ENCODE measurements around the gene LMNTD1.
"Not testable (repeated sequence)": the region's sequence is repeated elsewhere in the genome, so short reads cannot be mapped to it uniquely, and the experiment has no call there.

LMNTD1 gene

DNA sequence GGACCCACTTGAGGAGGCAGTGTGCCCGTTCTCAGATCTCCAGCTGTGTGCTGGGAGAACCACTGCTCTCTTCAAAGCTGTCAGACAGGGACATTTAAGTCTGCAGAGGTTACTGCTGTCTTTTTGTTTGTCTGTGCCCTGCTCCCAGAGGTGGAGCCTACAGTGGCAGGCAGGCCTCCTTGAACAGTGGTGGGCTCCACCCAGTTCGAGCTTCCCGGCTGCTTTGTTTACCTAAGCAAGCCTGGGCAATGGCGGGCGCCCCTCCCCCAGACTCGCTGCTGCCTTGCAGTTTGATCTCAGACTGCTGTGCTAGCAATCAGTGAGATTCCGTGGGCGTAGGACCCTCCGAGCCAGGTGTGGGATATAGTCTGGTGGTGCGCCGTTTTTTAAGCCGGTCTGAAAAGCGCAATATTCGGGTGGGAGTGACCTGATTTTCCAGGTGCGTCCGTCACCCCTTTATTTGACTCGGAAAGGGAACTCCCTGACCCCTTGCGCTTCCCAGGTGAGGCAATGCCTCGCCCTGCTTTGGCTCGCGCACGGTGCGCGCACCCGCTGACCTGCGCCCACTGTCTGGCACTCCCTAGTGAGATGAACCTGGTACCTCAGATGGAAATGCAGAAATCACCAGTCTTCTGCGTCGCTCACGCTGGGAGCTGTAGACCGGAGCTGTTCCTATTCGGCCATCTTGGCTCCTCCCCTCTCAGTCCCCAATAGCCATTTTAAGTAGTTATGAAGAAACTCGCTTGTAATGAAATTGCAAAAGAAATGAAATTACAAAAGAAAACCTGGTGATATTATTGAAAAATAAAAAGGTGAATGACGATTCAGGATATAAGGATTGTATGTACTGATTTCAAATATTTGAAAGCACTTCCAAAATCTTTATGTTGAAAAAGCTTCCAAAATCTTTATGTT, 63.9 kb downstream of the LMNTD1 start:
- DNase-seq: not testable (repeated sequence)

GRCh38 chr12:25482625-25483024, 70.5 kb downstream of the LMNTD1 start:
- no peak for DNase-seq

DNA sequence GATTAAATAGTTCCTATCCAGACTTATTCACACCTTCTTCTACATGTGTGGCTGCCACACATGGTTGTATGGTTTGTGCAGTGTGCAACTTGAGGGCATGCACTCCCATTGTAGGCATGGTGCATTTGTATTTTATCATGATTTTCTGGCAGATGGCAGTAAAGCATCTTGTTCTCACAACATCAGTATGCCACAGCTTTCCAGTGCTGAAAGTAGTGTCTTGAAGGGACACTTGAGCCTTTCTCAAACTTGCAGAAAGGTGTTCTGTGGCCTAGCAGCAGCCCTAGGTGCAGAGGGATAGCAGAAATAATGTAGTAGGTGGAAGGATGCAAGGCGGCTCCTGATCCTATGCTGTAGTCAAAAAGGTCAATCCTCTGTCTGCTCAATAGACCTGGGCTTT, 72.9 kb downstream of the LMNTD1 start:
- no peak for DNase-seq

GRCh38 chr12:25477217-25477616, 75.9 kb downstream of the LMNTD1 start:
- DNase-seq: no peak

- no peak for DNase-seq
These were observed 80.6 kb downstream of the LMNTD1 start for GRCh38 chr12:25472453-25472852.

GRCh38 chr12:25469861-25470260, 83.2 kb downstream of the LMNTD1 start:
- no peak for DNase-seq

- no peak for DNase-seq
These were observed 83.7 kb downstream of the LMNTD1 start for GRCh38 chr12:25469368-25469767.

DNA sequence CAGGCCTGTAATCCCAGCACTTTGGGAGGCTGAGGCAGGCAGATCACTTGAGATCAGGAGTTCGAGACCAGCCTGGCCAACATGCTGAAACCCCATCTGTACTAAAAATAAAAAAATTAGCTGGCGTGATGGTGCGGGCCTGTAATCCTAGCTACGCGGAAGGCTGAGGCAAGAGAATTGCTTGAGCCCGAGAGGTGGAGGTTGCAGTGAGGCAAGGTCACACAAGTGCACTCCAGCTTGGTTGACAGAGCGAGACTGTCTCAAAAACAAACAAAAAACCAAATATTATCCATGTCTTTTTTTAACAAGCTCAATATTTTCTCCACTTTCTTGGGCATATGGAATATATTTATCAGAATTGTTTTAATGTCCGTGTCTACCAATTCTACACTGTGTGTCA, 89.6 kb downstream of the LMNTD1 start:
- no peak for DNase-seq

DNA sequence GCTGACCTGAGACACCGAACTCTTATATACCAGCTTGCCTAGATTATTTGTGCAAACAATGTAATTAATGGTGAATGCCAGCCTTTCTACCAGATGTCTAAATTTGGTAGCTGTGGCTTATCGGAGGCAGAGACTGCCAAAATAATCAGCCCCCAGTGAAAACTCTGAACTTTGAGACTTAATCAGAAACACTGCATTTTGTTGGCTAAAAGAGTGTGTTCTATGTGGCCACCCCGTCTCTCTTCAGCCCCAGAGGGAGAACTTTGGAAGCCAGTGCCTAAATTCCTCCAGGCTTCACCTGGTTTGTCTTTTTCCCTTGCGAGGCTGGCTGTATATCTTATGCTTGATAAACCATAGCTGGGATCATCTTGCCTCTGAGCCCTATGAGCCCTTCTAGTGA, 90.1 kb downstream of the LMNTD1 start:
- DNase-seq: no peak

- no peak for DNase-seq
These were observed 93.5 kb downstream of the LMNTD1 start for GRCh38 chr12:25459541-25459951.

- no peak for DNase-seq
These were observed 95.0 kb downstream of the LMNTD1 start for GRCh38 chr12:25458047-25458552.

GRCh38 chr12:25456474-25456873, 96.6 kb downstream of the LMNTD1 start:
- no peak for DNase-seq

DNA sequence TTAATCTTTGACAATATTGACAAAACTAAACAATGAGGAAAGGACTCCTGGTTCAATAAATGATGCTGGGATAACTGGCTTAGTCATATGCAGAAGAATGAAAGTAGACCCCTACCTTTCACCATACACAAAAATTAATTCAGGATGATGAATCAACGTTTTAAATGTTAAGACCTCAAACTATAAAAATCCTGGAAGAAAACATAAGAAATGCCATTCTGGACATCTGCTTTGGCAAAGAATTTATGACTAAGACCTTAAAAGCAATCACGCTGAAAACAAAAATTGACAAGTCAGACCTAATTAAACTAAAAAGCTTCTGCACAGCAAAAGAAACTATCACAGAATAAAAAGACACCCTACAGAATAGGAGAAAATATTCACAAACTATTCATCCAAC, 97.4 kb downstream of the LMNTD1 start:
- no peak for DNase-seq

DNA sequence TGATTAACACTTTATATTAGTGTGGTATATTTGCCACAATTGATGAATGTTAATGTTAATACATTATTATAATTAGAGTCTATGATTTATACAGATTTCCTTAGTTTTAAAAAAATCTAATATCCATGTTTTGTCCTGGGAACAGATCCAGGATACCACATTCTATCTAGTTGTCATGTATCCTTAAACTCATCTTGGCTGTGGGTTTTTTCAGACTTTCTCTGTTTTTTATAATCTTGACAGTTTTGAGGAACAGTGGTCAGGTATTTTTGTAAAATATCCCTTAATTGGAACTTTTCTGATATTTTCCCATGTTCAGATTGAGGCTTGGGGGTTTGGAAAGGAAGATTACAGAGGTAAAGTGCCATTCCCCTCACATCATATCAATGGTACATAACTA, 104.1 kb downstream of the LMNTD1 start:
- no peak for DNase-seq

DNA sequence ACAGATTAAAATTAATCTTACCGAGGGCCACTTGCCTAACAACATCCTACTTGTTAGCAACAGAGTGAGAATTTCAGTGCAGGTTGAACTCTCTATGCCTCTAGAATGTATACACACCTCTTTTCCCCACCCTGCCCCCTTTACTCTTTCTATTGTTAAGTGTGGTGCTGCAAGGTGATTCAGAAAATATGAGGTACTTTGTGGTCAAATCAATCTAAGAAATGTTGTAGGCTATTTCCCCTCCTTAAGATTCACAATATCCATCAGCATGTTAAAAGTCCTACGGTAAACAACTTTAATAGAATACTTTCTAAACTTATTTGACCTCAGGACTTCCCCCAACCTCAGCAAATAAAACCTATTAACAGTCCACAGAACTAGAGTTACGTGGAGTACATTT, 106.0 kb downstream of the LMNTD1 start:
- DNase-seq: no peak

GRCh38 chr12:25438638-25439037, 114.4 kb downstream of the LMNTD1 start:
- no peak for DNase-seq

DNA sequence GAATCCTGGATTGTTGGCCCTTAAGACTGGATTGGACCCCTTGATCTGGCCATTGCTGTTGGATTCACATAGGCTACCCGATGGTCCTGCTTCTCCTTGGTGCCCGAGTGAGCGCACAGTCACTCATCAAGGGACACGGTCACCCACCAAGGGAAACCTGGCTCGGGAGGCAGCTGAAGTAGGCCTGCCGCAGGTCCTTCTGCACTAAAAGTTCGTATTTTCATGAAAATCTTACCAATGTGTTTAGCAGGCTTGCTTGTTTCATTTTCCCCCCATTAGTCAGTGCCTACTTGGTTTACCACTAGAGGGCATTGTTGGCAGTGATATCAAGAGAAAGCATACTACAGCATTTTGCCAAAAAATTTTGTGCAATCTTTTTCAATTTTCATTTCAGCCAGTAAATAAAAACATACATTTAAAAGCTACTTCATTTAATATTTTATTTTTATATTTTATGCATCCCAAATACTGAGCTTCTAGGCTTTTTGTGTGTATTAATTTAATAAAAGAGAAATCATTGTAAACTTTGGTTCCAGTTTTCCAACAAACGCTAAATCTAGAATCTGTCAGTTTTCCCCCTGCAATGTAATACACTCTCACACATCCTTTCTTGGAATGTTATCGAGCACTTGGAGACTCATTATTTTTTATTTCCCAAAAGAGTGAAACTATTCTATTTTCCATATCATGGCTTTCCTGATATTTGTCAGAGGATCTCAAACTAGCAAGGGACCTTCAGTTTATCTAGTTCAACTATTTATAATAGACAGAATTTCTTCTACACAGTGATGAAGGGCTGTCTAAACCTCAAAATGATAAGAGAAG, 116.7 kb downstream of the LMNTD1 start:
- DNase-seq: no peak

DNA sequence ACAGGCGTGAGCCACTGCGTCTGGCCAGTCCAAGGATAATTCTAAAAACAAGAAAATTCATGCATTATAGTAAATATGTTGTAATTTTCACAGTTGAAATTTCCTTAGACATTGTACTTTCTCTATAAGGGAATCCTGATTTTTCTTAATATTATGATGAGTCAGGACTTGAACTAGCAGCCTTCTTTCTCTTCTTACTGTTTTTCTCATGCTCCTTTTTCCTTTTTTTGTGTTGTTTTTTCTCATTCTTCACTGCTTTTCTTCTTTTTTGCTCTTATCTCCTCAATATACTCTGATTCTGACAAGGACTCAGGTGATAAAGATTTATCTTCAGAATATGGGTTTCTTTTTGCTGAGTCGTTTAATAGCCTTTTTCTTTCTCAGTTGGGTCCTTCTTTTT, 117.7 kb downstream of the LMNTD1 start:
- DNase-seq: no peak

DNA sequence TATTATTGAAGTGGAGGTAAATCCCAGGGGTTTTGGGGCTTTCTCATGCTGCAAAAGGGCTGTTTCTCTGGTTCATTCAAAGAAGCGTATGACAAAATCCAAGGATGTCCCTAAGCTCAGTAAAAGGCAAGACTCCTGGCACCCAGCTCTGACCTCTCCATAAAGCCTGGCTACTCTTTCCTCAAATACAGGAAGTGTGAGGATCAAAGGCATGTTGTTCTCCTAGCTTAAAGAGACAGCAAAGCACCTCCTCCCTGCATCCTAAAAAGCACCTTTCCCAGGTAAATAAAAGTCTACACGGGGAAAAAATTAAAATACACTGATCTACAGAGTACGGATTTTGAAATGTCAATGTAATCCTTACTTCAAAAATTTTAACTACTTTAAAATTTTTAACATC, 118.6 kb downstream of the LMNTD1 start:
- no peak for DNase-seq

GRCh38 chr12:25433581-25434325, 119.3 kb downstream of the LMNTD1 start:
- DNase-seq: no peak

DNA sequence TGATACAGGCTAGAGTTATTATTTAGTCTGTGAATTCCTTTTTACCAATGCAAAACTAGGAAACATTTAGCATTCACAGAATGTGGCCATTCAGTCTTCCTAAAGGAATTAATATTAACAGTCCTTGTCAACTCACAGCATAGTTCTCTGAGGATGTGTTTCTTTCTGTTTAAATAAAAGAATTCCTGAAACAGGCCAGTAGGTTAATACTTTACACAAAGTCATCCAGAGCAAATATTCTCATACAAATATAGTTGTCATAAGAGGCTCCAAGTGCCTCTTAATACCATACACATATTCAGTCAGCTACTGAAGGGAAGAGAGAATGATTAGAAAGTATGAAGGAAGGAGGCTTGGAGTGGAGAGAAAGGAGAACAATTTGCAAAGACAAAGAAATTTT, 120.1 kb downstream of the LMNTD1 start:
- no peak for DNase-seq

DNA sequence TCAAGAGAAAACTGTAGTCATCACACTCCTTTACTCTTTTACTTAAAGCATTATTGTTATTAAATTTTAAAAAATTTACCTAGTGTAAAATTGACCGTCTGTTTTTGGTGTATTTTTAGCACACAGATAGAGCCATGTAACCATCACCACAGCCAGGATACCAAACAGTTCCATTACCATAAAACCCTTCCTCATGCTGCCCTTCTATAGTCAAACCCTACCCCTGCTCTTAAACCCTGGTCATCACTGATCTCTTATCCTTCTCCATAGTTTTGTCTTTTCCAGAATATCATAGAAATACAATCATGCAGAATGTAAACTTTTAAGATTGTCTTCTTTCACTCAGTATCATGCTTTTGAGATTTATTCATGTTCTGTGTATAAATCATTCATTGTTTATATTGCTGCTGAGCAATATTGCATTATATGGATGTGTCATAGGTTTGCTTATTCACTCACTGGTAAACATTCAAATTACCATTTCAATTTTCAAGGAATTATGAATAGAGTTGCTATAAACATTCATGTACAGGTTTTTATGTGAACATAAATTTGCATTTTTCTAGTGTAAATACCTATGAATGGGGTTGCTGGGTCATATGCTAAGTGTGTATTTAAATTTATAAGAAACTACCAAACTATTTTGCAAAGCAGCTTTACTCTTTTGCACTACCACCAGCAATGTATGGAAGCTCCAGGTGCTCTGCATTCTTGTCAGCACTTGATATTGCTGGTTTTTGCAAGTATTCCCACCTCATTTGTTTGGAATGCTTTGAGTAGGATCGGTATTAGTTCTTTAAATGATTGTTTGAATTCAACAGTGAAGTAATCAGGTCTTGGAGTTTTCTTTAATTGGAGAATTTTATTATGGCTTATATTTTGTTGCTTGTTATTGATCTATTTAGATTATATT, 125.5 kb downstream of the LMNTD1 start:
- DNase-seq: no peak
